ENCODE data around the gene ABI3BP.

DNA sequence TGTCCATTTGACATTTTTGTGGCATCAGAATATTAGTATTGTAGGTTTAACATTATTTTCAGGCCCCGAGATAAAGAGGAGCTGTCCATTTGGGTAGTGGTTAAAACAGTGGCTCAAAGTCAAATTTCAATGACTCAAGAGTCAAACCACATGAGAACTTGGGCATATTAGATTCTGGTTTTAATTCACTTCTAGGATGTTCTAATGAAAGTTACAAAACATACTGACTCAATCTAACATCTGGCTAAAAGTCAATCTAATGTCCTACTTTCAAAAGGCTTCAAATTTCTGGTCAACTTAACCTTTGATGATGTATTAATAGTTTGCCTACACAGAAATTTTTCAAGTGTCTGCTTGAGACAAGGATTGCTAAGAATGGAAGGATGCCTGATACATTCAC, 112.4 kb downstream of the ABI3BP start:
- TF ChIP-seq, protein P1, sequence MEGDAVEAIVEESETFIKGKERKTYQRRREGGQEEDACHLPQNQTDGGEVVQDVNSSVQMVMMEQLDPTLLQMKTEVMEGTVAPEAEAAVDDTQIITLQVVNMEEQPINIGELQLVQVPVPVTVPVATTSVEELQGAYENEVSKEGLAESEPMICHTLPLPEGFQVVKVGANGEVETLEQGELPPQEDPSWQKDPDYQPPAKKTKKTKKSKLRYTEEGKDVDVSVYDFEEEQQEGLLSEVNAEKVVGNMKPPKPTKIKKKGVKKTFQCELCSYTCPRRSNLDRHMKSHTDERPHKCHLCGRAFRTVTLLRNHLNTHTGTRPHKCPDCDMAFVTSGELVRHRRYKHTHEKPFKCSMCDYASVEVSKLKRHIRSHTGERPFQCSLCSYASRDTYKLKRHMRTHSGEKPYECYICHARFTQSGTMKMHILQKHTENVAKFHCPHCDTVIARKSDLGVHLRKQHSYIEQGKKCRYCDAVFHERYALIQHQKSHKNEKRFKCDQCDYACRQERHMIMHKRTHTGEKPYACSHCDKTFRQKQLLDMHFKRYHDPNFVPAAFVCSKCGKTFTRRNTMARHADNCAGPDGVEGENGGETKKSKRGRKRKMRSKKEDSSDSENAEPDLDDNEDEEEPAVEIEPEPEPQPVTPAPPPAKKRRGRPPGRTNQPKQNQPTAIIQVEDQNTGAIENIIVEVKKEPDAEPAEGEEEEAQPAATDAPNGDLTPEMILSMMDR (conservative IDR thresholded peaks at IDR 0.05; ENCODE audit: low read depth, low read length) = no peak
- no peak for TF ChIP-seq EZH2phosphoT487 (IDR thresholded peaks at IDR 0.05; ENCODE audit: borderline replicate concordance, low read length)
